Chondrocyte (in vitro differentiated cells): ENCODE results near the gene RAB3GAP2. TPM values are rescaled to one million over a fixed set of nuclear protein-coding genes. Genes with fewer than 3 reads are reported as not detected.
A peak's percentile ranks its signal among the peaks of the same experiment; 100 is the strongest.

Experiments
- DNase-seq: peaks from one replicate; pipeline ENCODE4 v3.0.0; 2021; ENCODE audit warnings: mixed read lengths, low spot score
- H3K27ac Mint-ChIP-seq: one replicate; pipeline ENCODE4 v1.8.0; 2021; ENCODE audit warnings: mild to moderate bottlenecking, moderate library complexity, mixed read lengths; ENCODE audit not compliant: unreplicated experiment
- H3K27me3 Mint-ChIP-seq: 2 replicates; pipeline ENCODE4 v1.8.0; 2021; ENCODE audit warnings: low read depth, mixed read lengths
- H3K36me3 Mint-ChIP-seq: 2 replicates; pipeline ENCODE4 v1.8.0; 2021; ENCODE audit warnings: low read depth, mixed read lengths
- H3K4me1 Mint-ChIP-seq: 2 replicates; pipeline ENCODE4 v1.8.0; 2021; ENCODE audit warnings: low read depth, mild to moderate bottlenecking, mixed read lengths
- H3K4me3 Mint-ChIP-seq: one replicate; pipeline ENCODE4 v1.8.0; 2021; ENCODE audit warnings: mild to moderate bottlenecking, moderate library complexity, mixed read lengths; ENCODE audit not compliant: unreplicated experiment
- H3K9me3 Mint-ChIP-seq: 2 replicates; pipeline ENCODE4 v1.8.0; 2021; ENCODE audit warnings: low read depth, mixed read lengths
- long read RNA-seq: library from polyadenylated mRNA; stranded (forward); transcript quantifications from one replicate; pipeline ENCODE4 v2.0.0, GENCODE V29; 2021
- total RNA-seq: library from RNA; stranded (reverse); gene quantifications from 3 replicates; pipeline ENCODE4 v1.2.1, GENCODE V29; 2021
- TF ChIP-seq, protein P1 (sequence below): fragments of 200-600 bp; sonication (generic); IDR thresholded peaks from 2 replicates; pipeline ENCODE4 v1.5.0; 2021; ENCODE audit warnings: antibody characterized with exemption, mild to moderate bottlenecking, moderate library complexity

RAB3GAP2 gene, protein sequence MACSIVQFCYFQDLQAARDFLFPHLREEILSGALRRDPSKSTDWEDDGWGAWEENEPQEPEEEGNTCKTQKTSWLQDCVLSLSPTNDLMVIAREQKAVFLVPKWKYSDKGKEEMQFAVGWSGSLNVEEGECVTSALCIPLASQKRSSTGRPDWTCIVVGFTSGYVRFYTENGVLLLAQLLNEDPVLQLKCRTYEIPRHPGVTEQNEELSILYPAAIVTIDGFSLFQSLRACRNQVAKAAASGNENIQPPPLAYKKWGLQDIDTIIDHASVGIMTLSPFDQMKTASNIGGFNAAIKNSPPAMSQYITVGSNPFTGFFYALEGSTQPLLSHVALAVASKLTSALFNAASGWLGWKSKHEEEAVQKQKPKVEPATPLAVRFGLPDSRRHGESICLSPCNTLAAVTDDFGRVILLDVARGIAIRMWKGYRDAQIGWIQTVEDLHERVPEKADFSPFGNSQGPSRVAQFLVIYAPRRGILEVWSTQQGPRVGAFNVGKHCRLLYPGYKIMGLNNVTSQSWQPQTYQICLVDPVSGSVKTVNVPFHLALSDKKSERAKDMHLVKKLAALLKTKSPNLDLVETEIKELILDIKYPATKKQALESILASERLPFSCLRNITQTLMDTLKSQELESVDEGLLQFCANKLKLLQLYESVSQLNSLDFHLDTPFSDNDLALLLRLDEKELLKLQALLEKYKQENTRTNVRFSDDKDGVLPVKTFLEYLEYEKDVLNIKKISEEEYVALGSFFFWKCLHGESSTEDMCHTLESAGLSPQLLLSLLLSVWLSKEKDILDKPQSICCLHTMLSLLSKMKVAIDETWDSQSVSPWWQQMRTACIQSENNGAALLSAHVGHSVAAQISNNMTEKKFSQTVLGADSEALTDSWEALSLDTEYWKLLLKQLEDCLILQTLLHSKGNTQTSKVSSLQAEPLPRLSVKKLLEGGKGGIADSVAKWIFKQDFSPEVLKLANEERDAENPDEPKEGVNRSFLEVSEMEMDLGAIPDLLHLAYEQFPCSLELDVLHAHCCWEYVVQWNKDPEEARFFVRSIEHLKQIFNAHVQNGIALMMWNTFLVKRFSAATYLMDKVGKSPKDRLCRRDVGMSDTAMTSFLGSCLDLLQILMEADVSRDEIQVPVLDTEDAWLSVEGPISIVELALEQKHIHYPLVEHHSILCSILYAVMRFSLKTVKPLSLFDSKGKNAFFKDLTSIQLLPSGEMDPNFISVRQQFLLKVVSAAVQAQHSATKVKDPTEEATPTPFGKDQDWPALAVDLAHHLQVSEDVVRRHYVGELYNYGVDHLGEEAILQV (N-terminal part only)
- 47.5 to 55.7 TPM (median 48.2 TPM) in 3 replicates for total RNA-seq
- long read RNA-seq, partial matches to known transcripts, result 2 of 19 reads
- long read RNA-seq, other reads (novel, unspliced or antisense), result 16 of 19 reads

DNA sequence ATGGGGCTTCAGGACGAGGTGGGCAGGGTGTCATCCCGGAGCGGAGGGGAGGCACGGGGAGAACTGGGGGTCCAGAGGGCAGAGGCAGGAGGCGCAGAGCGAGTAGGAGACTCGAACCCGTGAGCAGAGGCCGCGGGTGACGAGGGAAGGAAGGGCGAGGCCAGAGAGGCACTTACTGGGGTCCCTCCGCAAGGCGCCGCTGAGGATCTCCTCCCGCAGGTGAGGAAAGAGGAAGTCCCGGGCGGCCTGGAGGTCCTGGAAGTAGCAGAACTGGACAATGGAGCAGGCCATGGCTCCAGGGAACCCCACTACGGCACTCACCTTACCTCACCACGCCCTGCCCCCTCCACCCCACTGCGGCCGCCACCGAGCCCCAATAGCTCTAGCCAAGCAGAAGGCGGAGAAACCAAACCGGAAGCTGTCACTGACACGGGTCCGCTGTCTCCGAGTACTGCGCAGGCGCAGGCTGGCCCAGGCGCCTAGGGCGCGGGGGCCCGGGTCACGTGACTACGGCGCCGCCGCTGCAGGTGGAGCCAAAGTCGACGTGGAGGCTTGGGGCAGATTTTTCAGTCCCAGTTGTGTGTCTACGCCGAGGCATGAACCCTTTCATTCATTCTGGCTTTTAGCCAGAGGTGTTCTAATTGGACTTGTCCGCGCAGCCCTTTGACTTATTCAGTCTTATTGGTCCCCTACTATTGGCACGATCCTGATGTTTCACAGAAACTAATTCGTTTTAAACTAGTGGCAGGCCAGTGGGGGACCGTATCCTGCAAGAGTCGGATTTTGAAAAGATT lies at the start of gene RAB3GAP2:
Gene RAB3GAP2 (minus strand): TSS at position 407 of the 794 bp plus-strand sequence. CDS start 116 bp downstream, at position 291.
- Mint-ChIP-seq H3K4me1 (peaks cover 23% of the 10 kb centered on the region), H3K4me3 (no peak within 1 kb of the TSS), H3K36me3 (peaks cover 9% of the 10 kb centered on the region), H3K9me3 (no peaks in the 10 kb centered on the region), H3K27me3 (no peaks in the 10 kb centered on the region), H3K27ac (no peak within 1 kb of the TSS)
- DNase-seq, result peak; percentile 95
- TF ChIP-seq, protein P1, sequence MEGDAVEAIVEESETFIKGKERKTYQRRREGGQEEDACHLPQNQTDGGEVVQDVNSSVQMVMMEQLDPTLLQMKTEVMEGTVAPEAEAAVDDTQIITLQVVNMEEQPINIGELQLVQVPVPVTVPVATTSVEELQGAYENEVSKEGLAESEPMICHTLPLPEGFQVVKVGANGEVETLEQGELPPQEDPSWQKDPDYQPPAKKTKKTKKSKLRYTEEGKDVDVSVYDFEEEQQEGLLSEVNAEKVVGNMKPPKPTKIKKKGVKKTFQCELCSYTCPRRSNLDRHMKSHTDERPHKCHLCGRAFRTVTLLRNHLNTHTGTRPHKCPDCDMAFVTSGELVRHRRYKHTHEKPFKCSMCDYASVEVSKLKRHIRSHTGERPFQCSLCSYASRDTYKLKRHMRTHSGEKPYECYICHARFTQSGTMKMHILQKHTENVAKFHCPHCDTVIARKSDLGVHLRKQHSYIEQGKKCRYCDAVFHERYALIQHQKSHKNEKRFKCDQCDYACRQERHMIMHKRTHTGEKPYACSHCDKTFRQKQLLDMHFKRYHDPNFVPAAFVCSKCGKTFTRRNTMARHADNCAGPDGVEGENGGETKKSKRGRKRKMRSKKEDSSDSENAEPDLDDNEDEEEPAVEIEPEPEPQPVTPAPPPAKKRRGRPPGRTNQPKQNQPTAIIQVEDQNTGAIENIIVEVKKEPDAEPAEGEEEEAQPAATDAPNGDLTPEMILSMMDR, result no peak

DNA sequence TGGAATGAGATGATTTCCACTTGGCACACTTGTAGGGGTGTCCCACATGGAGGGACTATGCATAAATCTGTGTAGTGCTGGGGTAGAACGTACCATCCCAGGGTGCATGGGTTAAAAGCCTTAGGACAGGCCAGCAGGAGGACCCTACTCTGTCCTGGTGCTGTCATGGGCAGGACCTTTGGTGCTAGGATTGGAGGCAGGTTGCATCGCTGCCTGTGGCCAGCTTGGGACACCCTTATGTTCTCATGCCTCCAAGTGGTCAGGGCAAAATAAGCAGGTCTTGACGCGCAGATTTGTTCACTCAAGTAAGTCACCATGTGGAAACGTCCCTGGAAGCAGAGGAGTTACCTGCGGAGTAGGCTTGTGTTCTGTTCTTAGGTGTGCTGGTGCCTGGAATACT lies 49.5 kb upstream of the RAB3GAP2 start:
- no peak overlapping the region for H3K27ac Mint-ChIP-seq
- TF ChIP-seq, protein P1, result no peak
- H3K27me3 Mint-ChIP-seq, result no peaks in the 10 kb centered on the region
- H3K36me3 Mint-ChIP-seq, result no peaks in the 10 kb centered on the region
- DNase-seq, result no peak
- H3K9me3 Mint-ChIP-seq, result no peaks in the 10 kb centered on the region
- no peak overlapping the region for H3K4me3 Mint-ChIP-seq
- H3K4me1 Mint-ChIP-seq, result peaks cover 23% of the 10 kb centered on the region

DNA sequence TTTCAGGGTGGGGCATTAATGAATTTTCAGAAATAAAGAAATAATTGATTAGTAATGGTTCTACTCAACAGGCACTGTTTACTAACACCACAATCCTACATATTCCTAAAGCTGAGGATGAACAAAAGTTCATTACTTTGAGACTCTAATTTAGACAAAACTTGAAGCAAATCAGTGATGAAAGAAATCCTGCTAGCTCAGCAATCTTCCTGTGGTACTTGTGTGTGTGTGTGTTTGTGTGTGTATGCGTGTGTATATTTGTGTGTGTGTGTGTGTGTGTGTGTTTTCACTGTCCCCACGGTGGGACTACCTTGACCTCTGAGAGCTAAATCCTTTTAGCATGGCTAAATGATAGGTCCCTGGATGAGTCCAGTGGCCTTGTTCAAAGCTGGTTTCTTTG lies 48.5 kb upstream of the RAB3GAP2 start:
- H3K36me3 Mint-ChIP-seq, result no peaks in the 10 kb centered on the region
- DNase-seq, result no peak
- TF ChIP-seq, protein P1, result no peak
- no peaks in the 10 kb centered on the region for H3K9me3 Mint-ChIP-seq
- H3K27ac Mint-ChIP-seq, result no peak overlapping the region
- H3K4me3 Mint-ChIP-seq, result no peak overlapping the region
- no peaks in the 10 kb centered on the region for H3K27me3 Mint-ChIP-seq
- peaks cover 12% of the 10 kb centered on the region for H3K4me1 Mint-ChIP-seq

DNA sequence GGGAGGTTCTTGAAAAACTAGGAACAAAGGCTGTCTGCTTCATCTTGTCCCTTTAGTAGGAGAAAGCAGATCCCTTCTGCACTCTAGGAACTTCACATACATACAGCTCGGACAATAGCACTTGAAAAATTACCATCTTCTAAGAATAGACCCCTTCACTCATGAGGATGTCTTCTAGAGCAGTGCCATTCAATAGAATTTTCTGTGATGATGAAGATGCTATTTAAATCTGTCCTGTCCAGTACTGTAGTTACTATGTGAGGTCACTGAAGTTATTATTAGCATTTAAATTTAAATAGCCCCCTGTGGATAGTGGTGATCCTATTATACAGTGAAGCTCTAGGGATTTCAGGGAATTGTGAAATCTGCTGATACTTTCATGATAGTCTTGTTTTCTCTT lies 46.4 kb upstream of the RAB3GAP2 start:
- Mint-ChIP-seq H3K4me3 (no peak overlapping the region), H3K27ac (no peak overlapping the region), H3K9me3 (no peaks in the 10 kb centered on the region), H3K36me3 (no peaks in the 10 kb centered on the region), H3K27me3 (no peaks in the 10 kb centered on the region), H3K4me1 (no peaks in the 10 kb centered on the region)
- TF ChIP-seq, protein P1, result no peak
- DNase-seq, result no peak
